GM08714 (cell line): ENCODE results near the gene IDH3A.
A peak's percentile ranks its signal among the peaks of the same experiment; 100 is the strongest.

Source experiments
- H3K4me3 ChIP-seq: fragments of 200-500 bp; sonication (Bioruptor generic); 2 replicates; pipeline ENCODE4 v1.5.1; 2014; ENCODE audit warnings: mild to moderate bottlenecking, low read length, inconsistent platforms
- ZNF274 ChIP-seq: IDR thresholded peaks from 2 replicates; pipeline ENCODE4 v1.6.1; 2012; ENCODE audit warnings: mild to moderate bottlenecking, low read depth, low read length

Gene IDH3A

DNA sequence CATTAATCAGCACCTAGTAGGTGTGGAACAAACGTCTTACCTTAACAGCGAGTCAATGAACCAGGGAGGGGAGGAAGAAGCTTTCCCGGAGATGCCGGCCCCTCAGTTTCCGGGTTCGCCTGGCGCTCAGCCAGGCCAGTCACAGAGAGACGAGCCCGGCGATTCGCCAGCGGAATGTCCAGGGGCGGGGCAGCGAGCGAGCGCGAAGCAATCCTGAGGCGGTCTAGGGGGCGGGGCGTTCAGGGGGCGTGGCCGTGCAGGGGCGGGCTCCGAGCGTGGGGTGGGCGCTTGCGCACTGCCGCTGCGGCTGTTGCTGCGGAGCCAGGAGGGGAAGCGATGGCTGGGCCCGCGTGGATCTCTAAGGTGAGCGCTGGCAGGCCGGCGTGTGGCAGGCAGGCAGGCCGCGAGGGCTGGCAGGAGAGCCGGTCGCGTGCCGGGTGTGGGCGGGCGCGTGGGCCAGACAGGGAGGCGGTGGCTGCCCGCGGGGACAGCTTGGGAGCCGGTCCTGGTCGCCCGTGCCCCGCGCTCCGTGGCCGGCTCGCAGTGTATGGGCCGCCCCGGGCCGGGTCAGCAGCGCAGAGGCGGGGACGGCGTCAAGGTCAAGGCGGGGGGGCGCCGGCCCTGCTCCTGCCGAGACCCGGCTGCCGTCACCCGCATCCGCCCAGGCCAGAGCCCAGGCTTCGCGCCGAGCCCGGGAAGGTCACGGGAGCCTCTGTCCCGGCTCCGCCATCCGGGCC is at the start of gene IDH3A:
TSS of gene IDH3A (plus strand) at position 295 of the 737 bp plus-strand sequence. CDS start at position 337, 42 bp downstream.
- TF ChIP-seq ZNF274 = no peak
- H3K4me3 ChIP-seq = peak within 1 kb of the TSS; percentile 98

DNA sequence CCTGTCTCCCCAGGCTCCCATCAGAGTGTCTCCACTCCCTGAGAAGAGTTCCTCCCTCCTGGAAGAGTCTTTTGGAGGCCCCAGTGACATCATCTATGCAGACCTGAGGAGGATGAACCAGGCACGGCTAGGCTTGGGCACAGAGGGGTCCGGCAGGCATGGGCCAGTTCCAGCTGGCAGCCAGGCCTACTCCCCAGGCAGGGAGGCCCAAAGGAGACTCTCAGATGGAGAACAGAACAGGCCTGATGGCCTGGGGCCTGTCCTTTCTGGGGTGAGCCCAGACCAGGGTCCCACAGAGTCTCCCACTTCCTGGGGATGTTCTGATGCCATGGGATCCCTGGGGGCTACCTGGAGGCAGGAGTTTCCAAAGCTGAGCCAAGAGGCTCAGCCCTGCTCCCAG is 48.3 kb upstream of the IDH3A start:
- no peak overlapping the region for H3K4me3 ChIP-seq
- TF ChIP-seq ZNF274 = no peak

DNA sequence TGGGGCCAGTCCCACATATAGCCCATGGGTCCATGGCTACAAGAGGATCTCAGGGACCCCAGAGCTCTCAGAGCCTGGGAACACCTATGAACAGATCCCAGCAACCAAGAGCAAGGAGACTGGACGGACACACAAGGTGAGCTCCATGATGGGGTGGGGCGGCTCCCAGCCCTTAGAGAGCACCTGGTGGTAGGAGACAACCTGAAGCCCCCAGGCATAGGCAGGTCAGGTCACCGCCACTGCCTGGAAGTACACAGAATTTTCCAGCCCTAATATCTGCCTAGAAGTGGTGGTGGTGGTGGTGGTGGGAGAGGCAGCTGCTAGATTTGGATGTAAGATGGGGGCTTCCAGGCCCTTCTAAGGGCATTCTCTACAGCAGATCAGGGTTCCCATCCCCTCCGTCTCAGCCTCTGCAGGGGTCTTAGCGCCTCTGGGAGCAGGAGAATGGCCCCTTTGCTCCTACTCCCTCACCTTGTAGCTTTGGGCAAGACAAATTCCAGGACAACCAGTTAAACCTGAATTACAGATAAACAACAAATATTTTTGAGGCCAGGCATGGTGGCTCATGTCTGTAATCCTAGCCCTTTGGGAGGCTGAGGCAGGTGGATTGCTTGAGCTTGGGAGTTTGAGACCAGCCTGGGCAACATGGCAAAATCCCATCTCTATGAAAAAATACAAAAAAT is 47.6 kb upstream of the IDH3A start:
- no peak overlapping the region for H3K4me3 ChIP-seq
- no peak for TF ChIP-seq ZNF274

DNA sequence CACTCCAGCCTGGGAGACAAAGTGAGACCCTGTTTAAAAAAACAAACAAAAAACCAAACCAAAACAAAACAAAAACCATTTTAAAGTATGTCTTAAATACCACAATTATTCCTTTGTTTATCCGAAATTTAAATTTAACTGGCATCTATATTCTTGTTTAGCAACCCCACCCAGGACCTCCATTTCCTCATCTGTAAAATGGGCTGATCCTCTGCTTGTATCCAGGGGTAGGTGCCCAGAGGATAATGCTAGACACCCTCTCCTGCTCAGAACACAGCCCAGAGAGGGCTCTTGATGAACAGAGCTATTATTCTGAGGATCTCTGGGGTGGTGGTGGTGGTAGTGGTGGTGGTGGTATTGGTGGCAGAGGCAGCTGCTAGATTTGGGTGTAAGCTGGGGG is 47.0 kb upstream of the IDH3A start:
- H3K4me3 ChIP-seq = no peak overlapping the region
- no peak for TF ChIP-seq ZNF274

GRCh38 chr15:78102741-78103140 is 46.4 kb upstream of the IDH3A start:
- TF ChIP-seq ZNF274 = no peak
- H3K4me3 ChIP-seq = no peak overlapping the region

DNA sequence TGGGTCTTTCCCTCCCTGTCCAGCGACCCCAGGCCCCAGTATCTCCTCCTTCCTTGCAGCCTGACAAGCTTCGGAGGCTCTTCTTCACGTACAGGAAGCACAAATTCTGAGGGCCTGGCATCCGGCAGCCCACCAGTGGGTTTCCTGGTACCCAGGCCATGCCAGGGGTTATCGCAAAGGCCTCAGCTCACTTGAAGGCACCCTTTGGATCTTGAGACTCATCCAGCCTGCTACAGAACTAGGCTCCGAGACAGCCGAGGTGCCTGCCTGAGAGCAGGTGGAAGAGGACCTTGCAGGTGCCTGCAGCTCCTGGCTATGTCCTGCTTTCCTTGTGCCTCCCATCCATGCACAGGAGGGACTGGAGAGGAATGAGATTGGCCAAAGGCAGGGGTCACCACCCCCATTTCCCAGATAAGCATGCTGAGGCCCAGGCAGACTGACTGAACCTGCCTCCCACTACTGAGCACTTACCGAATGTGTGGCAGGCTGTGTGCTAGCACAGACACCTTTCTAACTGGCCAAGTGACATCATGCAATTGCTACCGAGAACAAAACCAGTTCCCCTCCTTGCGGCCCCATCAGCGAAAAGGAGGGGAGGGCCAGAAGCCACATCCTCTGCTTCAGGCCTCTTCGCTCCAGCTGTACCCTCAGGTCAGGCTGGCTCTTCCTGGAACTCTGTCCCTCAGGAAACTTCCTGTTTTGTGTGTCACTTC is 45.6 kb upstream of the IDH3A start:
- no peak for TF ChIP-seq ZNF274
- H3K4me3 ChIP-seq = no peak overlapping the region

- H3K4me3 ChIP-seq = no peak overlapping the region
- no peak for TF ChIP-seq ZNF274
These were observed 45.1 kb upstream of the IDH3A start for GRCh38 chr15:78104119-78104479.

GRCh38 chr15:78104566-78105475 is 44.3 kb upstream of the IDH3A start:
- TF ChIP-seq ZNF274 = no peak
- H3K4me3 ChIP-seq = no peak overlapping the region

- H3K4me3 ChIP-seq = no peak overlapping the region
- no peak for TF ChIP-seq ZNF274
These were observed 43.5 kb upstream of the IDH3A start for GRCh38 chr15:78105476-78106241.

DNA sequence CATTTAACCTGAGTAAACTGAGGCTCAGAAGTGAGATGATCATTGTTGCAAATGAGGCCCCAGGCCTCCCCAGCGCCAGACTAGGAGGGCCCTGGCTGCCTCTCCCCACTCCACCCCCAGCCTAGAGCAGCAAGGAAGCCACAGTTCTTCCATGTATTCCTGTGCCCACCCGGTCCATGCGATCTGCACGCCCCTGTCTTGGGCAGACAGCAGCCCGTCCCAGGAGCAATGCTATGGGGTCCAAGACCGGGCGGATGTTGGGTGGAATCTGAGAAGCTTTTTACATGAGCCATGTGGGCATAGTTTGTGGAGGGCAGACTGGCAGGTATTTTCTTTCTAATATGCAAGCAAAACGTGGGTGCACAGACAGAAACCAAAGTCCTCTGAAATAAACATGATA is 41.7 kb upstream of the IDH3A start:
- no peak for TF ChIP-seq ZNF274

GRCh38 chr15:78108300-78109084 is 40.7 kb upstream of the IDH3A start:
- TF ChIP-seq ZNF274 = no peak
- no peak overlapping the region for H3K4me3 ChIP-seq

More for the DNA sequence above, 41.7 kb upstream of the IDH3A start:
- no peak overlapping the region for H3K4me3 ChIP-seq

DNA sequence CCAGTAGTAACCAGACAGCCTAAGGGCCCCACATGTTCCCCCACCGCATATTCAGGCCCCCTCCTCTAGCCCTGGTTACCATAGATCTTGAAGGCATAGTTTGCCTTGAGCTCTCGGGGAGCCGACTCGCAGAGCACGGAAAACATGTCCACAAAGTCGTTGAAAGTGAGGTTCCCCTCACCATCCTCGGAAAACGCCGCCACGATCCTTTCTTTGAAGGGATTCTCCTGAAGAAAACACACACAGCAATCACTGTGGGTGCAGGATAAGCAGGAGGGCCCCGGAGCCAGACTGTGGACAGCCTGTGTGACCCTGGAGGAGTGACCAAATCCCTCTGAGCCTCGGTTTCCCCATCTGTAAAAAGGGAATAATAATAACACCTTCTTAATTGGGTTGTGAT is 40.0 kb upstream of the IDH3A start:
- no peak for TF ChIP-seq ZNF274
- H3K4me3 ChIP-seq = no peak overlapping the region
